GM23338 (cell line): Measurements from ENCODE around the gene NR2C2AP. TPM values are rescaled to one million over a fixed set of nuclear protein-coding genes. Genes with fewer than 3 reads are reported as not detected.

ENCODE experiments used
- ATAC-seq: fragments of 200-7000 bp; cut with Tn5 transposase; 3 replicates; pipeline ENCODE4 v1.9.1; 2020
- DNase-seq: peaks from one replicate; pipeline ENCODE4 v3.0.0-alpha.2; 2015; ENCODE audit warnings: low spot score
- H2AFZ ChIP-seq: fragments of 200-600 bp; sonication (generic); 2 replicates; pipeline ENCODE4 v1.8.0; 2016; ENCODE audit warnings: antibody characterized with exemption, mild to moderate bottlenecking, moderate library complexity
- H3F3A ChIP-seq: fragments of 200-600 bp; sonication (generic); replicated peaks from 2 replicates; pipeline ENCODE4 v1.8.0; 2017; ENCODE audit warnings: antibody characterized with exemption, mixed run types, low read depth
- H3K27ac ChIP-seq: fragments of 200-600 bp; sonication (generic); 2 replicates; pipeline ENCODE4 v1.6.1; 2016; ENCODE audit warnings: low read depth
- H3K27me3 ChIP-seq: fragments of 200-600 bp; sonication (generic); 2 replicates; pipeline ENCODE4 v1.8.0; 2016; ENCODE audit warnings: mild to moderate bottlenecking, mixed run types, moderate library complexity; ENCODE audit not compliant: insufficient read depth
- H3K36me3 ChIP-seq: fragments of 200-600 bp; sonication (generic); 2 replicates; pipeline ENCODE4 v1.8.0; 2016; ENCODE audit warnings: mild to moderate bottlenecking; ENCODE audit not compliant: insufficient read depth
- H3K4me1 ChIP-seq: fragments of 200-600 bp; sonication (generic); 2 replicates; pipeline ENCODE4 v1.8.0; 2016; ENCODE audit warnings: mild to moderate bottlenecking, moderate library complexity; ENCODE audit not compliant: insufficient read depth
- H3K4me2 ChIP-seq: fragments of 200-600 bp; sonication (generic); 2 replicates; pipeline ENCODE4 v1.7.1; 2017; ENCODE audit warnings: mixed run types
- H3K4me3 ChIP-seq: fragments of 200-600 bp; sonication (generic); 2 replicates; pipeline ENCODE4 v1.6.1; 2016; ENCODE audit warnings: mixed run types
- H3K79me2 ChIP-seq: fragments of 200-600 bp; sonication (generic); replicated peaks from 2 replicates; pipeline ENCODE4 v1.8.0; 2017; ENCODE audit warnings: mild to moderate bottlenecking; ENCODE audit not compliant: insufficient read depth
- H3K9me2 ChIP-seq: fragments of 200-600 bp; sonication (generic); 2 replicates; pipeline ENCODE4 v1.8.0; 2017; ENCODE audit not compliant: insufficient read depth
- H4K20me1 ChIP-seq: fragments of 200-600 bp; sonication (generic); replicated peaks from 2 replicates; pipeline ENCODE4 v1.8.0; 2017; ENCODE audit warnings: mild to moderate bottlenecking; ENCODE audit not compliant: insufficient read depth
- H3K27ac Mint-ChIP-seq: 2 replicates; pipeline ENCODE4 v1.8.0; 2020; ENCODE audit warnings: inconsistent platforms, mild to moderate bottlenecking, moderate library complexity, mixed read lengths
- H3K27me3 Mint-ChIP-seq: 3 replicates; pipeline ENCODE4 v1.8.0; 2022; ENCODE audit warnings: low read depth, mild to moderate bottlenecking, moderate library complexity, mixed read lengths, inconsistent platforms; ENCODE audit not compliant: insufficient read depth, poor library complexity
- H3K36me3 Mint-ChIP-seq: 3 replicates; pipeline ENCODE4 v1.8.0; 2021; ENCODE audit warnings: low read depth, mild to moderate bottlenecking, inconsistent platforms, moderate library complexity, mixed read lengths
- H3K4me1 Mint-ChIP-seq: 3 replicates; pipeline ENCODE4 v1.8.0; 2020; ENCODE audit warnings: mild to moderate bottlenecking, inconsistent platforms, mixed read lengths
- H3K4me3 Mint-ChIP-seq: 3 replicates; pipeline ENCODE4 v1.8.0; 2021; ENCODE audit warnings: moderate library complexity, mild to moderate bottlenecking, inconsistent platforms, mixed read lengths
- H3K9me3 Mint-ChIP-seq: 3 replicates; pipeline ENCODE4 v1.8.0; 2020; ENCODE audit warnings: moderate library complexity, mild to moderate bottlenecking, inconsistent platforms, mixed read lengths
- CREB1 ChIP-seq: fragments of 250-450 bp; sonication (Bioruptor Pico); IDR thresholded peaks from 2 replicates; pipeline ENCODE4 v1.5.0; 2020; ENCODE audit warnings: low read depth, mild to moderate bottlenecking, moderate library complexity
- EZH2 ChIP-seq: fragments of 200-600 bp; sonication (generic); IDR thresholded peaks from one replicate; pipeline ENCODE4 v1.8.0; 2017; ENCODE audit warnings: antibody characterized with exemption, mild to moderate bottlenecking, low read depth; ENCODE audit not compliant: unreplicated experiment
- EZH2phosphoT487 ChIP-seq: fragments of 200-600 bp; sonication (generic); IDR thresholded peaks from one replicate; pipeline ENCODE4 v1.8.1; 2018; ENCODE audit warnings: antibody characterized with exemption; ENCODE audit not compliant: unreplicated experiment
- JUNB ChIP-seq: IDR thresholded peaks from one replicate; pipeline ENCODE4 v1.6.1; 2016; ENCODE audit warnings: antibody characterized with exemption; ENCODE audit not compliant: unreplicated experiment
- NANOG ChIP-seq: IDR thresholded peaks from 2 replicates; pipeline ENCODE4 v1.6.1; 2016; ENCODE audit warnings: antibody characterized with exemption, borderline replicate concordance
- POLR2AphosphoS5 ChIP-seq: IDR thresholded peaks from 2 replicates; pipeline ENCODE4 v1.6.1; 2016; ENCODE audit warnings: antibody characterized with exemption, low read depth
- STAT1 ChIP-seq: IDR thresholded peaks from one replicate; pipeline ENCODE4 v1.6.1; 2016; ENCODE audit warnings: antibody characterized with exemption; ENCODE audit not compliant: unreplicated experiment
- ZNF114 ChIP-seq: fragments of 250-450 bp; sonication (Bioruptor Pico); IDR thresholded peaks from 2 replicates; pipeline ENCODE4 v1.5.0; 2020; ENCODE audit warnings: mild to moderate bottlenecking, moderate library complexity
- ZNF331 ChIP-seq: fragments of 250-450 bp; sonication (Bioruptor Pico); IDR thresholded peaks from 2 replicates; pipeline ENCODE4 v1.5.0; 2020; ENCODE audit warnings: low read depth, mild to moderate bottlenecking, moderate library complexity
- polyA plus RNA-seq: library from polyadenylated mRNA; unstranded; fragments of >200 nt; fragmentation: Nextera tagmentation; extraction: Ambion mirVana; gene quantifications from 2 replicates; pipeline ENCODE4 v1.2.1, GENCODE V29; 2016
- total RNA-seq: library from RNA; depleted of rRNA; stranded (reverse); fragments of >200 nt; shearing (Covaris generic); gene quantifications from 2 replicates; pipeline ENCODE4 v1.2.3, GENCODE V29; 2014
- TF ChIP-seq, protein P1 (sequence below): fragments of 250-450 bp; sonication (Bioruptor Pico); IDR thresholded peaks from 2 replicates; pipeline ENCODE4 v1.5.0; 2020; ENCODE audit warnings: mild to moderate bottlenecking, moderate library complexity
- TF ChIP-seq, protein P2 (sequence below), 2 experiments: fragments of 200-600 bp in 1 of 2; sonication (generic) in 1 of 2; conservative IDR thresholded peaks; 2 replicates each; pipeline versions ENCODE4 v1.5.1 to v1.6.1; 2016 to 2017; ENCODE audit warnings: antibody characterized with exemption in 2 of 2, low read depth in 2 of 2, mild to moderate bottlenecking in 2 of 2, moderate library complexity in 1 of 2
- TF ChIP-seq, protein P3 (sequence below): IDR thresholded peaks from 2 replicates; pipeline ENCODE4 v1.6.1; 2016; ENCODE audit warnings: antibody characterized with exemption

The NR2C2AP gene
- total and polyA plus RNA-seq, 2 experiments from 2014 or later = 14.4 to 25.7 TPM

DNA sequence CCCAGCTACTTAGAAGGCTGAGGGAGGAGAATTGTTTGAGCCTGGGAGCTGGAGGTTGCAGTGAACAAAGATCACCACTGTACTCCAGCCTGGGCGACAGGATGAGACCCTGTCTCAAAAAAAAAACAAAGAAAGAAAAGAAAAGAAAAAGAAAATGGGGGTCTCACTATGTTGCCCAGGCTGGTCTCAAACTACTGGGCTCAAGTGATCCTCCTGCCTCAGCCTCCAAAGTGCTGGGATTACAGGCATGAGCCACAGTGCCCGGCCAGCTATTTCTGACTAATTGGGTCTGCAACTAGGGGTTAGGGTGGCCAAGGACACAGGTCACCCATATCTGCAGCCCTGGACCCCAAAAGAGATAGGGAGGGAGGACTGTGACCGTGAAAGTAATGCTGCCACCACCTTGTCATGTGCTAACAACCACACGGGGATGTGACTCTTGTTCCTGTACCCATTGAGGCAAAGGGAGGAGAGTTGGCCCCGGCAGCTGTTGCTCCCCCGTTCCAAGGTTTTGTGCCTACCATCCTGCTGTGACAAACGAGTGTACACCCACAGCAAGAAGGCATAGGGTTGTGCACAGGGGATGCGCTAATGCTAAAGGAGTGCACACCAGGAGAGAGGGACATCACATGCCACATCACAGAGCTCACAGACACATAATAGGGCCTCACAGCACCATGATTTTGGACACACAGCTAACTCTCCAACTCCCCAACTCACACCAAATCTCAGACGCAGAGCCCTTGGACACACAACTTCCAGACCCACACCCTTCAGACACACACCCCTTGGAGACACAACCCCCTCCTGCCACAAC is 33.8 kb downstream of the NR2C2AP start:
- peak overlapping the region; percentile 79 for H3K4me2 ChIP-seq
- H3K27me3 ChIP-seq = peaks cover 28% of the 10 kb centered on the region
- ATAC-seq (no peak), DNase-seq (no peak)
- Mint-ChIP-seq H3K27me3 (peaks cover 41% of the 10 kb centered on the region), H3K4me1 (peaks cover 31% of the 10 kb centered on the region), H3K27ac (no peak overlapping the region), H3K36me3 (no peaks in the 10 kb centered on the region; the same call in 2 of the 3 replicates), H3K4me3 (peak overlapping the region; percentile 72), H3K9me3 (no peaks in the 10 kb centered on the region)
- no peaks in the 10 kb centered on the region for H3K9me2 ChIP-seq
- H3K4me3 ChIP-seq = peak overlapping the region; percentile 64
- no peaks in the 10 kb centered on the region for H4K20me1 ChIP-seq
- peaks cover 16% of the 10 kb centered on the region for H3K4me1 ChIP-seq
- no peaks in the 10 kb centered on the region for H3K79me2 ChIP-seq
- no peaks in the 10 kb centered on the region for H3K36me3 ChIP-seq
- no peak overlapping the region for H3K27ac ChIP-seq
- no peak overlapping the region for H2AFZ ChIP-seq
- TF ChIP-seq CREB1 (CRISPR knock-in tag) (no peak), EZH2 (no peak), STAT1 (no peak)
- peaks cover 12% of the 10 kb centered on the region; the same call in 1 of the 2 replicates for H3F3A ChIP-seq

DNA sequence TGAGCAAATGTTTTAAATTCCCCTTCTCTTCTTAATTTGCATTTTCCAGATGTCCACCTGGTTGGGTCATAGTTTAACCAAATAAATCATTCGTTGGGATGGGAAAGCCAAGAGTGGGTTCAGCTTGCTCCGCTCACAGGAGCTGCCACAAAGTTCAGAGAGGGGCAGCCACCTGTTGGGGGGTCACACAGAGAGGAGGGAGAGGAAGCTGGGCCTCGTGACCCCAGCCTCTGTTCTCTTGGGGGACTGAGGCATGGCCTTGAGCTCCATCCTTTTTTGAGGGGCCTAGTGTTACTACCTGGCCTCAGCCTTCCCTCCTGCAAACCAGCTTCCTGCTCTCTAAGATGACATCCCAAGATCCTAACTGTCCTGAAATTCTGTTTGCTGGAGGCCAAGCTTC is 35.6 kb downstream of the NR2C2AP start:
- ATAC-seq (no peak), DNase-seq (no peak)
- Mint-ChIP-seq H3K4me1 (peaks cover 31% of the 10 kb centered on the region), H3K36me3 (no peaks in the 10 kb centered on the region; the same call in 2 of the 3 replicates), H3K27me3 (peaks cover 31% of the 10 kb centered on the region), H3K27ac (no peak overlapping the region), H3K9me3 (no peaks in the 10 kb centered on the region), H3K4me3 (no peak overlapping the region)
- TF ChIP-seq EZH2phosphoT487 (no peak), NANOG (no peak), EZH2 (no peak), STAT1 (no peak), ZNF114 (CRISPR knock-in tag) (no peak), JUNB (no peak), POLR2AphosphoS5 (no peak), ZNF331 (CRISPR knock-in tag) (no peak)
- TF ChIP-seq, protein P1, sequence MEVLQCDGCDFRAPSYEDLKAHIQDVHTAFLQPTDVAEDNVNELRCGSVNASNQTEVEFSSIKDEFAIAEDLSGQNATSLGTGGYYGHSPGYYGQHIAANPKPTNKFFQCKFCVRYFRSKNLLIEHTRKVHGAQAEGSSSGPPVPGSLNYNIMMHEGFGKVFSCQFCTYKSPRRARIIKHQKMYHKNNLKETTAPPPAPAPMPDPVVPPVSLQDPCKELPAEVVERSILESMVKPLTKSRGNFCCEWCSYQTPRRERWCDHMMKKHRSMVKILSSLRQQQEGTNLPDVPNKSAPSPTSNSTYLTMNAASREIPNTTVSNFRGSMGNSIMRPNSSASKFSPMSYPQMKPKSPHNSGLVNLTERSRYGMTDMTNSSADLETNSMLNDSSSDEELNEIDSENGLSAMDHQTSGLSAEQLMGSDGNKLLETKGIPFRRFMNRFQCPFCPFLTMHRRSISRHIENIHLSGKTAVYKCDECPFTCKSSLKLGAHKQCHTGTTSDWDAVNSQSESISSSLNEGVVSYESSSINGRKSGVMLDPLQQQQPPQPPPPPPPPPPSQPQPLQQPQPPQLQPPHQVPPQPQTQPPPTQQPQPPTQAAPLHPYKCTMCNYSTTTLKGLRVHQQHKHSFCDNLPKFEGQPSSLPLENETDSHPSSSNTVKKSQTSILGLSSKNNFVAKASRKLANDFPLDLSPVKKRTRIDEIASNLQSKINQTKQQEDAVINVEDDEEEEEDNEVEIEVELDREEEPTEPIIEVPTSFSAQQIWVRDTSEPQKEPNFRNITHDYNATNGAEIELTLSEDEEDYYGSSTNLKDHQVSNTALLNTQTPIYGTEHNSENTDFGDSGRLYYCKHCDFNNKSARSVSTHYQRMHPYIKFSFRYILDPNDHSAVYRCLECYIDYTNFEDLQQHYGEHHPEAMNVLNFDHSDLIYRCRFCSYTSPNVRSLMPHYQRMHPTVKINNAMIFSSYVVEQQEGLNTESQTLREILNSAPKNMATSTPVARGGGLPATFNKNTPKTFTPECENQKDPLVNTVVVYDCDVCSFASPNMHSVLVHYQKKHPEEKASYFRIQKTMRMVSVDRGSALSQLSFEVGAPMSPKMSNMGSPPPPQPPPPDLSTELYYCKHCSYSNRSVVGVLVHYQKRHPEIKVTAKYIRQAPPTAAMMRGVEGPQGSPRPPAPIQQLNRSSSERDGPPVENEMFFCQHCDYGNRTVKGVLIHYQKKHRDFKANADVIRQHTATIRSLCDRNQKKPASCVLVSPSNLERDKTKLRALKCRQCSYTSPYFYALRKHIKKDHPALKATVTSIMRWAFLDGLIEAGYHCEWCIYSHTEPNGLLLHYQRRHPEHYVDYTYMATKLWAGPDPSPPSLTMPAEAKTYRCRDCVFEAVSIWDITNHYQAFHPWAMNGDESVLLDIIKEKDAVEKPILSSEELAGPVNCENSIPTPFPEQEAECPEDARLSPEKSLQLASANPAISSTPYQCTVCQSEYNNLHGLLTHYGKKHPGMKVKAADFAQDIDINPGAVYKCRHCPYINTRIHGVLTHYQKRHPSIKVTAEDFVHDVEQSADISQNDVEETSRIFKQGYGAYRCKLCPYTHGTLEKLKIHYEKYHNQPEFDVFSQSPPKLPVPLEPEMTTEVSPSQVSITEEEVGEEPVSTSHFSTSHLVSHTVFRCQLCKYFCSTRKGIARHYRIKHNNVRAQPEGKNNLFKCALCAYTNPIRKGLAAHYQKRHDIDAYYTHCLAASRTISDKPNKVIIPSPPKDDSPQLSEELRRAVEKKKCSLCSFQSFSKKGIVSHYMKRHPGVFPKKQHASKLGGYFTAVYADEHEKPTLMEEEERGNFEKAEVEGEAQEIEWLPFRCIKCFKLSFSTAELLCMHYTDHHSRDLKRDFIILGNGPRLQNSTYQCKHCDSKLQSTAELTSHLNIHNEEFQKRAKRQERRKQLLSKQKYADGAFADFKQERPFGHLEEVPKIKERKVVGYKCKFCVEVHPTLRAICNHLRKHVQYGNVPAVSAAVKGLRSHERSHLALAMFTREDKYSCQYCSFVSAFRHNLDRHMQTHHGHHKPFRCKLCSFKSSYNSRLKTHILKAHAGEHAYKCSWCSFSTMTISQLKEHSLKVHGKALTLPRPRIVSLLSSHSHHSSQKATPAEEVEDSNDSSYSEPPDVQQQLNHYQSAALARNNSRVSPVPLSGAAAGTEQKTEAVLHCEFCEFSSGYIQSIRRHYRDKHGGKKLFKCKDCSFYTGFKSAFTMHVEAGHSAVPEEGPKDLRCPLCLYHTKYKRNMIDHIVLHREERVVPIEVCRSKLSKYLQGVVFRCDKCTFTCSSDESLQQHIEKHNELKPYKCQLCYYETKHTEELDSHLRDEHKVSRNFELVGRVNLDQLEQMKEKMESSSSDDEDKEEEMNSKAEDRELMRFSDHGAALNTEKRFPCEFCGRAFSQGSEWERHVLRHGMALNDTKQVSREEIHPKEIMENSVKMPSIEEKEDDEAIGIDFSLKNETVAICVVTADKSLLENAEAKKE (CRISPR knock-in tag) = no peak
- TF ChIP-seq, protein P2, sequence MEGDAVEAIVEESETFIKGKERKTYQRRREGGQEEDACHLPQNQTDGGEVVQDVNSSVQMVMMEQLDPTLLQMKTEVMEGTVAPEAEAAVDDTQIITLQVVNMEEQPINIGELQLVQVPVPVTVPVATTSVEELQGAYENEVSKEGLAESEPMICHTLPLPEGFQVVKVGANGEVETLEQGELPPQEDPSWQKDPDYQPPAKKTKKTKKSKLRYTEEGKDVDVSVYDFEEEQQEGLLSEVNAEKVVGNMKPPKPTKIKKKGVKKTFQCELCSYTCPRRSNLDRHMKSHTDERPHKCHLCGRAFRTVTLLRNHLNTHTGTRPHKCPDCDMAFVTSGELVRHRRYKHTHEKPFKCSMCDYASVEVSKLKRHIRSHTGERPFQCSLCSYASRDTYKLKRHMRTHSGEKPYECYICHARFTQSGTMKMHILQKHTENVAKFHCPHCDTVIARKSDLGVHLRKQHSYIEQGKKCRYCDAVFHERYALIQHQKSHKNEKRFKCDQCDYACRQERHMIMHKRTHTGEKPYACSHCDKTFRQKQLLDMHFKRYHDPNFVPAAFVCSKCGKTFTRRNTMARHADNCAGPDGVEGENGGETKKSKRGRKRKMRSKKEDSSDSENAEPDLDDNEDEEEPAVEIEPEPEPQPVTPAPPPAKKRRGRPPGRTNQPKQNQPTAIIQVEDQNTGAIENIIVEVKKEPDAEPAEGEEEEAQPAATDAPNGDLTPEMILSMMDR (conservative IDR thresholded peaks at IDR 0.05; ENCODE audit: low read depth in 2 of 2) = no peak
- TF ChIP-seq, protein P3, sequence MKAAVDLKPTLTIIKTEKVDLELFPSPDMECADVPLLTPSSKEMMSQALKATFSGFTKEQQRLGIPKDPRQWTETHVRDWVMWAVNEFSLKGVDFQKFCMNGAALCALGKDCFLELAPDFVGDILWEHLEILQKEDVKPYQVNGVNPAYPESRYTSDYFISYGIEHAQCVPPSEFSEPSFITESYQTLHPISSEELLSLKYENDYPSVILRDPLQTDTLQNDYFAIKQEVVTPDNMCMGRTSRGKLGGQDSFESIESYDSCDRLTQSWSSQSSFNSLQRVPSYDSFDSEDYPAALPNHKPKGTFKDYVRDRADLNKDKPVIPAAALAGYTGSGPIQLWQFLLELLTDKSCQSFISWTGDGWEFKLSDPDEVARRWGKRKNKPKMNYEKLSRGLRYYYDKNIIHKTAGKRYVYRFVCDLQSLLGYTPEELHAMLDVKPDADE = no peak
- Histone ChIP-seq H3K79me2 (no peaks in the 10 kb centered on the region), H3F3A (peaks cover 12% of the 10 kb centered on the region; the same call in 1 of the 2 replicates), H3K4me2 (no peak overlapping the region), H2AFZ (no peak overlapping the region), H3K9me2 (no peaks in the 10 kb centered on the region), H4K20me1 (no peaks in the 10 kb centered on the region), H3K4me3 (no peak overlapping the region), H3K4me1 (peaks cover 16% of the 10 kb centered on the region), H3K27ac (no peak overlapping the region), H3K27me3 (peaks cover 28% of the 10 kb centered on the region), H3K36me3 (no peaks in the 10 kb centered on the region)
